Measurements from ENCODE around the gene HEXA. TPM values are rescaled to one million over a fixed set of nuclear protein-coding genes. Genes with fewer than 3 reads are reported as not detected.
A peak's percentile ranks its signal among the peaks of the same experiment; 100 is the strongest.
"Not testable (repeated sequence)": the region's sequence is repeated elsewhere in the genome, so short reads cannot be mapped to it uniquely, and the experiment has no call there.

The HEXA gene
- total RNA-seq = 153 and 159 TPM in 2 replicates
- 209 TPM for polyA plus RNA-seq (2012)

DNA sequence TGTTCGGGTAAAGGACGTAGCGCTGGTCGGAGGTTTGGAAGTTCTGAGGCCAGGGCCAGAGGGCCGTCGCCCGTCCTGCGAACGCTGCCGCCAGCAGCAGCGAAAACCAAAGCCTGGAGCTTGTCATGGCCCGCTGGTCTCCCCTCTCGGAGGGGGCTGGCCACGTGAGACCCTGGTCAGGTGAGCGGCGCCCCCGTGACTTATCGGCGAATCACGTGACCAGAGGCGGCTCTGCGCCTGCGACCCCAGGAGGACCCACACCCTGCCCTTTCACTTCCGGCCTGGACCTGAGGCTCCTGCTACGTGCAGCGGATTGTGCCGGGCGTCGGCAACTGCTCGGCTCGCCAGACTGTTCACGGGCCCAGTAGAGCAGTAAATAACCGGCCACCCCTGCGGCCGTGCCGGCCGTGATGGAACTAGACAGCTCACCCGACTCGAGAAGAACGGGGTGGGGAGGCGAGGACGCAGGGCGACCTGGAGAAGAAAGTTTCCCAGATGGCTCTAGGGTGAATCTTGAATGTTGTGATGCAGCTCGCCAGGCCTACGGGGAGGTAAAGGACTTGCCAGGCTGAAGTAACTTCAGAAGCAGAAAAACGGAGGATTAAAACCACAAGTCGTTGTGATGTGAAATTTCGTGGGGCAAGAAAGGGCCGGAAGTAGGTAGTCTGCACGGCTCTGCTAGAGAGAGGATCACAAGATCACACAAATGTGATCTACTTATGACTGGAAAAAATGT lies at the start of gene HEXA:
TSS of gene HEXA (minus strand) at position 169 of the 736 bp plus-strand sequence. CDS start at position 127, 42 bp downstream.
- DNase-seq (ENCODE audit: low read depth) = peak; percentile 96

DNA sequence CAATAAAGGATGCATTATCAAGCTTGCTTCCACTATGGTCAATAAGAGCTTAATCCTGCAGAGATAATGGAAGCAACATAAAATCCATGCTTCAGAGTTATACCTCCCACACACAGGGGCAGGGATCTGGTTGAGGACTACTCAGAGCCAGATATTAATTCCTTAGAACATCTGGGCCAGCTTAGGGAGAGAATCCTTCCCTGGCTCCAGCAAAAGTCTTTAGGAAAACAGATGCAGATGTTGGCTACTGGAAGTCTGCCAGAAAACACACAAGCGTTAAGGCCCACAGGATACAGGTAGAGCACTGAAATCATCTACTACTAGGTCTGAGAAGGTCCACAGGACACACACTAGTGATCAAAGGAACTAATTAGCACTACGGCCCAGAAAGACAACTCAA lies 47.4 kb upstream of the HEXA start:
- DNase-seq (ENCODE audit: low read depth) = no peak

DNA sequence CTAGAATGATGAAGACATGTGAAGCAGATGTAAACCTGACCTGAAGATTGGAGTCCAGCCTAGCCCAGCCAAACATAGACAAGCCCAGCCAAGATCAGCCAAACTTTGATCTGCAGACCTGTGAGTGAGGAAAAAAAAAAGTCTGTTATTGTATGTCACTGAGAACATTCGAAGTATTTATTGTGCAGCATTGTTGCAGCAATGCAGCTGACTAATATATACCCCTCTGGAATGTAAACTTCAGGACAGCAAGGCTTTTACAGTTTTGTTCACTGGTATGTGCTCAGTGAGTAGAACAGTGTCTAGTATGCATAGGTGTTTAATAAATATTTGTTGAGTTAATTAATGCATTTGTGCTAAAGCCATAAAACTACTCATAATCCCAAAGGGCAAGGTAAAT lies 45.7 kb upstream of the HEXA start:
- no peak for DNase-seq (ENCODE audit: low read depth)

DNA sequence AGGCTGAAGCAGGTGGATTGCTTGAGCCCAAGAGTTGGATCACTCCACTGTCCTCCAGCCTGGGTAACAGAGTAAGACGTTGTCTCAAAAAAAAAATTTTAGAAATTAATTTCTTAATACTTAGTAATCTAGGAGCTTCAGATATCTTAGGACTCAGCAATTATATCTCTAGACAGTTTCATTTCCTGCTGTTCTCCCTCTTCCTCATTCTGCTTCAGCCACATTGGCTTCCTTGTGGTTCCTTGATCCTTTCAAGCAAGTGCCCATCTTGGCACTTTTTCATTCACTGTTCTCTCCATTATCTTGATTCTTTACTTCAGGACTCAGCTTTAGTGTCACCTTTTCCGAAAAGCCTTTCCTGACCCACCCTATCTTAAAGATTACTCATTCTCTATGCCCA lies 44.8 kb upstream of the HEXA start:
- DNase-seq (ENCODE audit: low read depth) = no peak

DNA sequence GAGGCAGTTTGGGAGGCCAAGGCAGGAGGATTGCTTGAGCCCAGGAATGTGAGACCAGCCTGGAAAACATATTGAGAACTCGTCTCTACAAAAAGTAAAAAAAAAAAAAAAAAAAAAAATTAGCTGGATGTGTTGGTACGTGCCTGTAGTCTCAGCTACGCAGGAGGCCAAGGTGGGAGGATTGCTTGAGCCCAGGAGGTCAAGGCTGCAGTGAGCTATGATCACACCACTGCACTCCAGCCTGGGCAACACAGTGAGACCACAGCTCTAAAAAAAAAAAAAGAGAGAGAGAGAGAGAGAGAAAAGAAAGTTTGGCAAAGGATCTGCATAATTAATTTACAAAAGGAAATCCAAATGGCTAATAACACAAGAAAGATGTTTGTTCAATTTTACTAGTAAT lies 44.0 kb upstream of the HEXA start:
- not testable (repeated sequence) for DNase-seq (ENCODE audit: low read depth)

DNA sequence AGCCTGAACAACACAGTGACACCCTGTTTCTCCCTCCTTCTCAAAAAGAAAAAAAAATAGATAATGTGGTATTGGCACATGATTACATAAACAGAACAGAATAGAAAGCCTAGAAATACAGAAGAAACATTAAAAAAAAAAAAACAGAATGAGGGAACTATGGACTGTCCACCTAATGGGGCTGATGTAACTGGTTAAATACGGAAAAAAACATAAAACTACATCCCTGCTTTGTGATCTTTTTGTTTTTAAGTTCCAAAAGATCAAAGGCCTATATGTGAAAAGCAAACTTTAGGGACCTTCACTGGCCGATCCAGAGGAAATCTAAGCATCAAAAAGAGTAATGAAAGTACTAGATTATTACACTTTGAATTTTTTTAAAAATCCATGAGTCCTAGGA lies 39.5 kb upstream of the HEXA start:
- DNase-seq (ENCODE audit: low read depth) = no peak

DNA sequence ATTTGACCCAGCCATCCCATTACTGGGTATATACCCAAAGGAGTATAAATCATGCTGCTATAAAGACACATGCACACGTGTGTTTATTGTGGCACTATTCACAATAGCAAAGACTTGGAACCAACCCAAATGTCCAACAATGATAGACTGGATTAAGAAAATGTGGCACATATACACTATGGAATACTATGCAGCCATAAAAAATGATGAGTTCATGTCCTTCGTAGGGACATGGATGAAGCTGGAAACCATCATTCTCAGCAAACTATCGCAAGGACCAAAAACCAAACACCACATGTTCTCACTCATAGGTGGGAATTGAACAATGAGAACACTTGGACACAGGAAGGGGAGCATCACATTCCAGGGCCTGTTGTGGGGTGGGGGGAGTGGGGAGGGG lies 37.5 kb upstream of the HEXA start:
- not testable (repeated sequence) for DNase-seq (ENCODE audit: low read depth)

DNA sequence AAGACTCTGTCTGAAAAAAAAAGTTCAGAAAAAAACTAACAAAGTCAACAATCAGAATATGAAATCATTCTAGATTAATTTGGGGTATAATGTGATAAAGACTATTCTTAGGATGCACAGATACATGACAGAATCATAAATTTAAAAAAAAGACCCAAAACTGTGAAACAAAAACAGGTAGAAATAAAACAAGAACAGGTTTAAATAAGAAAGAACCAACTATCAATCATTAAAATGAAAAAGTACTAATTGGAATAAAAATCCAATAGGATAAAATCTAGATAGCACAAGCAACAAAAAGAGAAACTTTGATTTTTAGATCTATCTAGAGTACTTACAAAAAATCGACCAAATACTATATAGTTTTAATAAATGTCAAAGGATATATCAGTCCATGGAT lies 35.7 kb upstream of the HEXA start:
- DNase-seq (ENCODE audit: low read depth) = no peak

DNA sequence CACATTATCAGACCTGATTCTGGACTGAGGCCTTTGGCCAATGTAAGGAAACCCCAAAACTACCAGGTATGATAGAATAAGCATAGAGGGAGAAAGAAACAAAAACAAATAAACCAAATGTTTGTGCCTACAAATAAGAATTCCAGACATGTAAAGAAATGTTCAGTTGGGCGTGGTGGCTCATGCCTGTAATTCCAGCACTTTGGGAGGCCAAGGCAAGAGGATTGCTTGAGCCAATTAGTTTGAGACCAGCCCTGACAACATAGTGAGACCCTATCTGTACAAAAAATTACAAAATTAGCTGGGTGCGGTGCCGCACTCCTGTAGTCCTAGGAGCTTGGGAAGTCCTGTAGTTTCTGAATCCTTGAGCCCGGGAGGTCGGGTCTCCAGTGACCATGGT lies 35.3 kb upstream of the HEXA start:
- no peak for DNase-seq (ENCODE audit: low read depth)

DNA sequence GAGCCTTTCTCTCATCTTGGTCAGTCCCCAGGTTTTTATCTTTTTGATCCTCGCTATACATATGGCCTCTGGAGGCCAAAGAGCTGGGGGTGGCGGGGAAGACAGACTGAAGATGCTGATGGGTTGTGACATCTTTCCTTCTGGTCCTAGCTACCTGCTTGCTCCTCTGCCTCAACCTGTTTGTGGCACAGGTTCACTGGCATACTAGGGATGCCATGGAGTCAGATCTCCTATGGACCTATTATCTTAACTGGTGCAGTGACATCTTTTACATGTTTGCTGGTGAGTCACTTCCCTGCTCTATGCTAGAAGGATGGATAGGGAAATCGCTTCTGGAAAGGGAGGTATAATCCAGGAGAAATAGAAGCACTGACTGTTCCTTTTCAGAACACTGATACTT lies 31.1 kb upstream of the HEXA start:
- no peak for DNase-seq (ENCODE audit: low read depth)

DNA sequence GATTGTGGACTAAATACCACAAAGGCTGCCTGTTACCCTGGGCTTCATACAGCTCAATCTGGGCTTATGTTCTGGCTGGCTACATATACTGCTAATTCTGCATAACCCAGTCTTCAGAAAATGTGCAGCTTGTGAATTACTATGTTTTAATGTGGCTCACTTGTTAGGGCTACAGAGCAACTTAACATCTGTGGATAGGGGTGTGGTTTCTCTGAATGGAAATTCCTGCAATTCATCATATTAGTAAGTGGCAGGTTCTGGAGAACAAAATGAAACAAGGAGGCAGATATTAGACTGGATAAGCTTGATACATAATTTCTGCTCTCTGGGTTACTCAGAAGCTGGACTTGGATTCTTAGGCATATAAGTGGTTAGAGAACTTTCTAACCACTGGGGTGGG lies 29.0 kb upstream of the HEXA start:
- DNase-seq (ENCODE audit: low read depth) = no peak

DNA sequence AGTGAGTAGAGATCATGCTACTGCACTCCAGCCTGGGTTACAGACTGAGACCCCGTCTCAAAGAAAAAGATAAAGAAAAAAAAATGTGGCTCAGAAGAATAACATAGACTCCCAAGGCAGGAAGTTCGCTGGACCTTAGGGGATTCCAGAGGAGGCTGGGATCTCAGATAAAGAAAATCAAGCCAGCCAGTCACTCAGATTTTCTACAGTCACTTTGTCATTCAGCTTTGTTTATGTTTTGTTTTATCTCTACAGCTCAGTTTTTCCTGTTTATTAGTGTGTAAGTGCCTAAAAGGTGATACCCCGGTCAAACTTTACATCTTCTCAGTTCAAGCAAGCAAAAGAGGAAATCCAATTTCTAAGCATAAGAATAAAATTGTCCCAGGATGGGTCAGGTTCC lies 28.5 kb upstream of the HEXA start:
- no peak for DNase-seq (ENCODE audit: low read depth)

DNA sequence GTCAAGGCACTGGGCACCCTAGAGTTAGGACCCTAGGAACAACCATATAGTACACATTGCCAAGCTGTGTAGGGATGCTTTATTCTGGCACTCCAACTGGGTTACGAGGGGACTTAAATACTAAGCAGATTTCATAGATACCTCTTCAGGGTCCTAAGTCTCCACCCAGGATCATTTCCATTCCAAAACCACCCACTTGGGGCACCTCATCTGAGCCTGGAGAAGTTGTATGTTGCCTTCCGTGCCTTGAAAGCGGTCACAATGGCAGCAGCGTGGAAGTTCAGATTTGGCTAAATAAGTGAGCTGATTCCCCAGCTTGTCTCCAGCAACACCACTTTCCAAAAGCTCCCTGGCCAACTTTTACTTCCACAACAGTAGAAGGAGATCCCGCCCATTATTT lies 26.9 kb upstream of the HEXA start:
- no peak for DNase-seq (ENCODE audit: low read depth)

DNA sequence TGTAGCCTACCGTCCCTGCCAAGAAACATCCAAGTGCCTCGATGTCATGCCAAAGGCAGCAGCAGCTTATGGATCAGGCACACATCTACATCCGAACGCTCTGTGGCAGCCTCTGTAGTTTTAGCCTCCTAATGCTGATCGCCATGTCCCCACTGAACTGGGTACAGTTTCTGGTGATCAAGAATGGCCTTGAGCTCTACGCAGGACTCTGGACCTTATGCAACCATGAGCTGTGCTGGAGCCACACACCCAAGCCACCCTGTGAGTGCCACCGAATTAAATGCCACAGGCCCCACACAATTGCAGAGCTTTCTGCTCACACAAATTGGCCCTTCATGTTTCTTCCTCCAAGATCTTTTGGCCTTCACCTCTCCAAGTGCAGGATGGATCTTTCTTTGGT lies 22.8 kb upstream of the HEXA start:
- no peak for DNase-seq (ENCODE audit: low read depth)

DNA sequence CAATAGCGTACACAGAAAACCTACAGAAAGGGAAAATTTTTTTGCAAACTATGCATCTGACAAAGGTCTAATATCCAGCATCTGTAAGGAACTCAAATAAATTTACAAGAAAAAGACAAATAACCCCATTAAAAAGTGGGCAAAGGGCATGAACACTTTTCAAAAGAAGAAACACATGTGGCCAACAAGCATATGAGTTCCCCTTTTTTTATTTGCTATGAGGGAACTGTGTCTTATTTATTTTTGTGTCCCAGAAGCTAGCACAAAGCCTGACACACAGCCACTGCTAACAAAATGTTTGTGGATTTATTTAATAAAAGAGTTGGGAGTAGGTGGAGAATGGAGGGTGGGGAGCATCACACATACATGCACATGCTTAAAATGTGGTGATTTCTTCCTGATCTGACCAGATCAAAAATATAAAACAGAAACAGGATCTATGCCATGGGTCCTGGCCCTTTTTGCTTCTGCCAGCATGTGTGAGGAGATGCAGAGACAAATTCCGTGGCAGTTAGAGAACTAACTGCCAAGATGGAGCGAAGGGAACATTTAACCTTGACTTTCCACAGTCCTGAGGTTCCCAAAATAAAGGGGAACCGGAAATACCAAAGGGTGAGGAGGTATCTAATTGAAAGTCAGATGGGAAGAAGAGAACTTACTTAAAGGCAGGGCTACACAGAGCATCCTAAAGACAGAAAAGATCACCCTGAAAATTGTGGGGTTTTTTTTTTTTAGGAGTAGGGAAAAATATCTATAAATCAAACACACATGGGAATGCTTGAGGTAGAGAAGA lies 22.2 kb upstream of the HEXA start, which contains the start of gene TMEM202:
TSS of gene TMEM202 (plus strand) at position 510 of the 793 bp plus-strand sequence. CDS start at position 532, 22 bp downstream.
- no peak for DNase-seq (ENCODE audit: low read depth)

DNA sequence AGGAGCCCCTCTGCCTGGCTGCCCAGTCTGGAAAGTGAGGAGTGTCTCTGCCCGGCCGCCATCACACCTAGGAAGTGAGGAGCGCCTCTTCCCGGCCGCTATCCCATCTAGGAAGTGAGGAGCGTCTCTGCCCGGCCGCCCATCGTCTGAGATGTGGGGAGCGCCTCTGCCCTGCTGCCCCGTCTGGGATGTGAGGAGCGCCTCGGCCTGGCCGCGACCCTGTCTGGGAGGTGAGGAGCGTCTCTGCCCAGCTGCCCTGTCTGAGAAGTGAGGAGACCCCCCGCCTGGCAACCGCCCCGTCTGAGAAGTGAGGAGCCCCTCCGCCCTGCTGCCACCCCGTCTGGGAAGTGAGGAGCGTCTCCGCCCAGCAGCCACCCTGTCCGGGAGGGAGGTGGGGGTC lies 20.5 kb upstream of the HEXA start:
- DNase-seq (ENCODE audit: low read depth) = not testable (repeated sequence)

DNA sequence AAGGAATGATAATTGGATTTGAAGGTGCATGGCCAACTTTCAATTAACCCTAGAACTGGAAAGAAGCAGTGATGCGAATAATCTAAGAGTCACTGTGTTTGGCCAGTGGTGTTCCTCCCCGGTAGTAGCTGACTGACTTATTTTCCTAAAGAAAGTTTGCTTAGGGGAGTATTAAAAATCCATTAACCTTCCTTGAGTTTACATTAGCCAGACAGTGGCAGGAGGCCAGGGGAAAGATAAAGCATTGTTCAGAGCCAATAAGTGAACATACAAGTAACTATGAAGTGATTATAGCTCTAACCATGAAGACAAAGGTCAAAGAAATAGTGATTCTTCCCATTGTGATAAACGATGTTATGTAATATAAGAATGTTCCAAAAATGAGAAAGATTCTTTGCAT lies 13.4 kb upstream of the HEXA start:
- DNase-seq (ENCODE audit: low read depth) = no peak

DNA sequence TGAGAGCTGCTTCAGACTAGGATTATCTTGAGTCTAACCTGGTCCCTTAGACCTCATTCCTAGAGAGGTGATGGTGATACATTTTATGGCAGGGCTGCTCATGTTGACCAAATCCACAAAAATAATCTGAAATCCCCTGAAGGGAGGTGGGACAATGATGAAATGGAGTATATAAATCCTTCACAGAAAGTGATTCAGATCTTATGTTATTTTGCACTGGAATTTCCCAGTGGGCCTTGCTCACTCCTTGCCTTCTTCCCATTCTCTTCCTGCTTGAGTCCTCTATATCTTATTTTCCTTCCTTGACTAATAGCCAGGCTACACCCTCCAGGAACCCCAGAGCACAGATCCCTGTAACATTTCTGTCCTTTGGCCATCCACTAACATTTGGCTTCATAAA lies 11.9 kb upstream of the HEXA start:
- DNase-seq (ENCODE audit: low read depth) = no peak

DNA sequence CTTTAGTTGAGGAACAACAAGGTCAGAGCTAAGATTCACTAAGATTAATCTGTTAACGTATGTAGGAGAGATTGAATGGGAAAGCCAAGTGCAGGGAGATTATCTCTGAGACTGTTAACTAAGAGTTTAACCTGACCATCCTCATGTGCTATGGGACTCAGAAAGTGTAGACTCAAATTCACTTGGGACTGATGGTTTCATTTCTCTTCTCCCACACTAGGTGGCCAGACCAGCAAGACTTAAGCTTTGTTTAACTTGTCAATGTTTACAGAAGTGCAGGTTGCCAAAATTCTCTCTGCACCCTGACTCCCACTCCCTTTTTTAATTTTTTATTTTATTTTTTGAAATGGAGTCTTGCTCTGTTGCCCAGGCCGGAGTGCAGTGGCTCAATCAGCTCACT lies 6.3 kb upstream of the HEXA start:
- no peak for DNase-seq (ENCODE audit: low read depth)

DNA sequence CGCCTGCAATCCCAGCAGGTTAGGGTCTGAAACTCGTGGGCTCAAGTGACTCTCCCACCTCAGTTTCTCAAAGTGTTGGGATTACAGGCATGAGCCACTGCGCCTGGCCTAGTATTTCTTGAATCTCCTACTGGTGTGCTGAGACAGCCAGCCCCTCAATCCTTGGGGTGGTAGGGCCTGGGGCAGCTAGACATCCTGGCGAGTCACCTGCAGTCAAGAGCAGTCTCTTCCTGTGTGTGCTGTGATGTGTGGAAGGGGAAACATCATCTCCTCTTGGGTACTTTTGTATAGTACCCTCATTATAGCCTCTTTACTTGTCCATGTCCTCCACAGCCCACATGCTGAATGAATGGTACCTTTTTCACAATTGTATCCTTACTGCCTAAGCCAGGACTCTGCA lies 4.9 kb upstream of the HEXA start:
- DNase-seq (ENCODE audit: low read depth) = no peak

DNA sequence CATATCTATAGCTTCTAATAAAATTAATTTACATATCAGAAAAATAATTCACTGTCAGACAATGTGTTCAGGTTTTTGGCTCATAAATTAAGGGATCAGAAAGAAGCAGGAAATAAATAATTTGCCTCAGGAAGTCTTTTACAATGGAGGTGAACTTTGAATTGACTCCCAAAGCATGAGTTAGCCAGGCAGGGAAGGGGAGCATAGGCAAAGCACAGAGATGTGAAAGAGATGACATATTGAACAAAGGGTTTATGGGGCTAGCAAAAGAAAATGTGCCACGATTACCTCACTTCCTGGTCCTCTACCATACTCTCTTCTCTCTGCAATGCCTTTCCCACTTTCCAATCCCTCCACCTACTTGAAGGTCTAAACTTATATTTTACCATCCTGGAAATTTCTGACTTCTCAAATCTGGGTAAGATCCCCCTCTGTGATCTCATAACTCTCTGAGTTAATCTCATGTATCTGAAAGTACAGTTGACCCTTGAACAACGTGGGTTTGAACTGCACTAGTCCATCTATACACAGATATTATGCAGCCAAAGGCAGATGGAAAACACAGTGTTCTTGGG lies 4.1 kb upstream of the HEXA start:
- no peak for DNase-seq (ENCODE audit: low read depth)

DNA sequence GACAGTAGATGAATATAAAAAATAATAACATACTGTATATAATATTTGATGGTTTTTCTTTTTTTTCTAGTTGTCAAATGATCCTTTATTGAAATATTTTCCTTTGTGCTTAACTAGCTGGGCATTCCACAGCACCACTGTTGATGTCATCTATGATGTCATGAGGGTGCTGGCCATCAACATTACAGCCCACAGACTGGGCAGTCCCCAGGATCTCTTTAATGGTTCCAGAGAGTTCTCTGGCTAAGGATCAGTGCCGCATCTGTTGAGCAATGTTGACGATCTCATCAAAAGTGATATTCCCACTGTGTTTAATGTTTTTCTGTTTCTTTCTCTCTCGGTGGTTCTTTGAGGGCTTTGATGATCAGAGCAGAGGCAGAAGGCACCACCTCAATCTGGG lies 3.3 kb upstream of the HEXA start:
- DNase-seq (ENCODE audit: low read depth) = not testable (repeated sequence)

Measured in myocyte (in vitro differentiated cells).